Activated T-helper 1 cell treated with anti-CD3 and anti-CD28 coated beads, Interleukin-2, amount 50 U/mL, for 16 hours (primary cell): ENCODE results near the gene SDK1.

Experiments
- DNase-seq, 2 donors: peaks; one replicate each; pipeline ENCODE4 v3.0.0-alpha.2; 2020; ENCODE audit warnings: low read depth in 1 of 2, low spot score in 1 of 2

The SDK1 gene

DNA sequence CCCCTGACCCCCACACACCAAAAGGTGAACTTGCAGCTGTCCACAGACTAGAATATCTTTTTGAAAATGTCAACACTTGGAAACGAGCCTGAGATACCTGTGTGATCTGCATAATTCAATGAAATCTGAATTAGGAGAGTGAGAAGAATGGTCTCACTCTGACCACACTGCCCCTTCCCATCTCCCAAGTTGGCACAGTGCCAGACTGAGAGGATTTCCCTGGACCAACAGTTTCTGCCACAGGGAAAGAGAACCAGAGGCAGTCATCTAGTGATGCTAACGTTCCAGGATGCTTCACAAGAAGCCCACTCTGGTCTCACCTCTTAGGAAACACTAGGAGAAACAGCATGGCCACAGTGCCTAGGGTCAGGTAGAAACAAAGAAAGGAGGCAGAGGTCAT is 479.0 kb downstream of the SDK1 start:
- no peak for DNase-seq

DNA sequence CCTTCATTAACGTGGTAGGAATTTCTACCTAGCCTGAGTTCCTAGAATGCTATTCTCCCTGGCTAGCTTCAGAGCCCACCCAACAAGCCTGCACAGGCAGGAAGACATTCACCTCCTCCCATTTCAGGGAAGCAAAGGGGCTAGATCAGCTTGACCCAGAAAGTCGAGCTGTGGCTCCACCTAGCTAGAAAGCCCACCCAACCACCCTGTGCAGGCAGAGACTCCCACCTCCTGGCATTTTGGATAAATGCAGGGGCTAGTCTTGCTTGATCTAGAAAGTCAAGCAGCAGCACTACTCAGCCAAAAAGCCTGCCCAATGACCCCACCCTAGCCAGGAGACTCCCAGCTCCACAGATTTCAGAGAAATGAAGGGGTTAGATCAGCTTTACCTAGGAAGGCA is 479.5 kb downstream of the SDK1 start:
- no peak for DNase-seq

DNA sequence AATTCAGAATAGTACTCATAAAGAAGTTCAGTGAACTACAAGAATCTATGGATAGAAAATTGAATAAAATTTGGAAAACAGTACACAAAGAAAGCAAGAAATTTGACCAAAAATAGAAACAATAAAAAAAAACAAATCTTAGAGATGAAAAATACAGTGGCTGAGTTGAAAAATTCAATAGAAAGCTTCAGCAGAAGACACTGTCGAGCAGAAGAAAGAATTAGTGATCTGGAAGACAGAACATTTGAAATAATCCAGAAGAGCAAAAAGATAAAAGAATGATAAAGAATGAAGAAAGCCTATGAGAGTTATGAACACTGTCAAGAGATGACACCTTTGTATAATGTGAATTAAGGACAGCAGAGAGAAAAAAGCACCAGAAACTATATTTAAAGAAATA is 480.6 kb downstream of the SDK1 start:
- no peak for DNase-seq

DNA sequence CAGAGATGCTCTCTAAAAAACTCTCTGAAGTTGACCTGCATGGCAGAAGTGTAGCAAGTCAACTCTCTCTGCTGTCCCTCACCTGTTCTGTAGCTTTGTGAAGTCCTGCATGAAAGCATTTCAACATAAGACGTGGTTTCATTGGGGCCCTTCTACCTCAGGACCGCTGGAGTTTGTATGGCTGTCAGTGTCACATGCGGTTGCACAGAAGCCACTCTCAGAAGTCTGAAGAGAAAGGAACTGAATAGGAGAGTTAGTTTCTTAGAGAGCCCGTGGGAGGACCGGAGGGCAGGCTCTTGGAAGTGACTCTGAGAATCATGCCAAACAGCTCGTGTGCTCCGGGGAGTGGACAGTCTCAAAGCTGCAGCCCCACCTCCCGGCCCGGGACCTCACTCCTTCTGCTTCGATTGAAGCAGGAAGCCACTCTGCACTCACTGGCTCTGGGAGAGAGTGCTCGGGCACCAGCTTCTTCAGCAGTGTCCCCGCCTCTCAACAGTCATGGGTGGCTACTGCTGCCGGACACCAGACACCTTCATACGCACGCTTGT is 486.7 kb downstream of the SDK1 start:
- no peak for DNase-seq

DNA sequence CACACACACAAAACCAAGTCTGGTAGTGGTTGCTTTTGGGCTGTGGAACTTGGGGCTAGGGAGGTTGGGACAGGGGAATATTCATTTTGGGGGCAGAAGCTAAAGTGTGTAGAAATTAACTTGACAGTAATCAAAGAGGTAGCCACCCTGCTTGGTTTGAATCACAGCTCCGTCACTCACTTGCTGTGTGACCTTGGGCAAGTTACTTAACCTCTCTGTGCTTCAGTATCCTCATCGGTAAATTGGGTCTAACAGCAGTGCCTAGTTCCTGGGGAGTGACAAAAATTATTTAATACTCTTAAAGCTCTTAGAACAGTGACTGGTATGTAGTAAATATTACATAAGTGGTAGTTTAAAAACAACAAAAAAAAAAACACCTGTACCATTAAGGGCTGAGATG is 489.8 kb downstream of the SDK1 start:
- no peak for DNase-seq

DNA sequence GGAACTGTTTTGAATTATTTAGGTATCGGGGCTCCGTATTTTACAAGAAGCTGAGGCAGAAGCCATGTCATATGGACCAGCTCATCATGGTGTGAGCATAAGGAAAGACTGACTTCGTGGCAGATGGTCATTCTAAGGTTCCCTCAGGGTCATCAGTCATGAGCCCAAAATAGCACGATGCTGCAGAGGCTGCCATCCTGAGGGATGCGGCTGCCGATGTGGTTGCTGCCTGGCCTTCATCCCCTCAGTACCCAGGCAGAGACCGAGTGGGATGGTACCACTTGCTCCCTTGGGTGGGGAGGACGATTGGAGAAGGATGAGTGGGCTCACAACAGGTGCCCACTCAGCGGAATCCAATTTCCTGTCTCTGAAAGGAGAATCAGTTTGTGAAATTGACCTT is 490.3 kb downstream of the SDK1 start:
- no peak for DNase-seq

DNA sequence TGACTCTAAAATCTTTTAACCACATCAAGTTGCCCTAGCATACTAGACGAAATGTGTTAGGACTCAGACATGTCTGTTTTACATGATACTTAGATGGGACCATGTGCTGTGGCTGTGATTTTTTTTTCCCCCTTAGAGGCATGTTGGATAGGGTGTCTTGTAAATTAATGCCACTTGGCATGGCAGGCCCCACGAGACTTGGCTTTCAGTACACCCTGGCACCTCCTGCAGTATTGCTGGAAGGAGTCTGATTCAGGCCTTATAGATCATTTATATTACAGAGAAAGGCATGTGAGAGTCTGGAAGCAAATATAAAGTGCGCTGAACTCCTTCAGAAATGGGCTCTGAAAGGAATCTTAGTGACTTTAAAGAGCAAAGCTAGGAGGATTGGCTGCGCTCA is 494.1 kb downstream of the SDK1 start:
- DNase-seq: no peak

DNA sequence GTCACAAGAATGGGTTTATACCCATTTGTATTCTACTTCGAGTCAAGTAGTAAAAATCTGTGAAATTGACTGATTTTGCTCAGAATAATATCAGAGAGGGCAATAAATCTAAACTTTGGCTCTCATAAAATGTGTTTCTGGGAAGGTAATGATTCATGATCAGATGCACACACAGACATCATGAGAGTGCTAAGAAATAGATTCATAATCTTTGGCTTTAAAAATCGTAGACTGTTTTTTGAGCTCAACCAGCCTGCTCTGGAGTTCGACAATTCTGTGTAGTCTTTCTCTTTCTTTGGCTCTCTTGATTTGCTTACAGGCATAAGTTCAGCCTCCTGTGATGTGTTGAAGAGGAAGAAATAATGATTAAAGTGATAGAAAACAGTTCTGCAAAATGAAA is 494.7 kb downstream of the SDK1 start:
- DNase-seq: no peak

DNA sequence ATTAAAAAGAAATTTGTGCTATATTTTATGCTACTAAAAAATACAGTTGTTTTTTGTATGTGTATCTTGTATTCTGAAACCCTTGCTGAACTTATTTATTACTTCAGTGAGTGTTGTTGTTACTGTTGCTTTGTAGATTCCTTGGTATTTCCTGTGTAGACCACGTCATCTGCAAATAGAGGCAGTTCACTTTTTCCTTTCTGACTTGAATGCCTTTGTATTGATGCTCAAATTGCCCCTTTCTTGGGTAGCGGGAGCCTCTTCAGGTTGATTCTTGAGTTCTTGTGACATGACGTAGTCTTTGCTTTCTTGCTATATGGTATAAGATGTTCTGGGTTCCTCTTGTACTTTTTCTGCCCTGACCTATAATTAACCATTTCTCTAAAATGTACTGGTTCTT is 504.1 kb downstream of the SDK1 start:
- DNase-seq: no peak

DNA sequence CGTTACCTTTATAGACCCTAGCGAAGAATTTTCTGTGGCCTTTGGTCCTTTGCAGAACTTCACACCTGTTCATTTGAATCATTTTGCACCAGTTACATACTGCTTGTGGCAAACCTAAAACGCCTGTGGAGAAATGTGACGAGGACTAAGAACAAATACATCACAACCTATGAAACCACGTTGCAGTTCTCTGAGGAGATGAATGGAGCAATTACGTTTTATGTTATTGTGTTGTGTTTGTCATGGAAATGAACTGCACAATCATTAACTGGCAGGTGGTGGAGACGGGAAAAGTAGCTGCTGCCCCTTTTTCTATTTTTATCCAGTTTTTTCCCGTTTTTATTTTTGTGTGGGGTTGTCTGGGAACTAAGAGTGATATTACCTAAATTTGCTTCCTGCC is 505.5 kb downstream of the SDK1 start:
- DNase-seq: no peak

DNA sequence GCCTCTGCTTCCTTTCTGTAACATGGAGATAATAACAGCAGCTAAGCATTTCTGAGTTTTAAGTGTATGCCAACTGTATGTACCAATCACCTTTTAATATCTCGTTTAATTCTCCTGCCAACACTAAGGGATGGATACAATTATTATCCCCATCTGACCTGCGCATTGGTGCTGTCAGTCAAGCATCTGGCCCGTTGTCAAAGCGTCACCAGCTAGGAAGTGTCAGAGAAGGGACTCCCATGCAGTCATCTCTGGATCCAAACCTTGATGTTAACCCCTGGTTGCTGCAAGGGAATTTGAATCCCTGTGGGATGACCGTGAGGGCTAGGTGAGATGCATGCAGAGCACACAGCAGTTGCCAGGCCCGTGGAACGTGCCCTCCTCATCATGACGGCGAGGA is 506.8 kb downstream of the SDK1 start:
- no peak for DNase-seq

DNA sequence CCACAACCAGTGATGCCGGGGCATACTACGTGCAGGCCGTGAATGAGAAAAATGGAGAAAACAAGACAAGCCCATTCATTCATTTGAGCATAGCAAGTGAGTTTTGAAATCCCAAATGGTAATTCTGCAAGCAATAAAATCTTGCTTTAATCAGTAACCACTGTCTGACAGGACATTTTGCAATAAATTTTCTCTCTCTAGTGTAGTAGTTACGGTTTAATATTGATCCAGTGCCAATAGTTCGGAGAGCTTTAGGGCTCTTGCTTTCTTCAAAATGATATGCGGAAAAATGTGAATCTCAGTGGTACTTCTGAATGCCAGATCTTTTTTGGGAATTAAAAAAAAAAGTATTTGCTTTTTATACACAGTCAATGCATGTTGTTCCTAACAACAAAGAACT is 520.4 kb downstream of the SDK1 start:
- DNase-seq: no peak

DNA sequence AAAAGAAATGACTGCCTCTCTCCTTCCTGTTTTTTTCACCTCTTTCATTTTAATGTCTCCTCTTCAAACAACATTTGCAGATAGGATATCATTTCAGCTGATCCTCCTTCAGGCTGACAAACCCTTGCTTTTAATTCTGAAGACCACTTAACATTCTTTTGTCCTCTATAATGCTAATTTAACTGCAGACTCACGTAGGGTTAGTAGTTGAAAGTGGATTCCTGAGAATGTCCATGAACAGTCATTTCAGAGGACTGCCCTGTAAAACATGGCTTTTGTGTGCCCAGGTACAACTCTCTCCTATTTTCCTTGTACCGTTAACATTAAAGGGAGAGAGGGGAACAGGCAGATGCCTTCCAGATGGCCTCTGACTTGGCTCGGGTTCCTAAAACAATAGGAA is 524.4 kb downstream of the SDK1 start:
- DNase-seq: no peak

DNA sequence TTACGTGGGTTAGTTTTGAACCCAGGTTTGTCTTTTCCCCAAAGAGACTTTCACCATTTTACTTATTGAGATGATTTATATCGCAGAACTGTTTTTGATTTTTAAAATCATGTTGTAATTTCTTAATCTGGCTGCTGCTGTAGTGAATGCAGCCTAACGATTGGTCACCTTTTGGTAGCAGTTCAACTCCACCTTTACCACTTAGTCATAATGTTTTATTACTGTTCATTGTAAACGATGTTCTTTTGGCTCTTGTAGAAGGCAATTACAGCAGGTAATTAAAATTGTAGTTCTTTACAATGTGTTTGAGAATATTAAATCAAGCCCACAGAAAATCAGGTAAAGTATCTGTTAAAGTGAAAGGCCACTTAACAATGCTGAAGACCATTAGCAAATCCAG is 531.1 kb downstream of the SDK1 start:
- no peak for DNase-seq

DNA sequence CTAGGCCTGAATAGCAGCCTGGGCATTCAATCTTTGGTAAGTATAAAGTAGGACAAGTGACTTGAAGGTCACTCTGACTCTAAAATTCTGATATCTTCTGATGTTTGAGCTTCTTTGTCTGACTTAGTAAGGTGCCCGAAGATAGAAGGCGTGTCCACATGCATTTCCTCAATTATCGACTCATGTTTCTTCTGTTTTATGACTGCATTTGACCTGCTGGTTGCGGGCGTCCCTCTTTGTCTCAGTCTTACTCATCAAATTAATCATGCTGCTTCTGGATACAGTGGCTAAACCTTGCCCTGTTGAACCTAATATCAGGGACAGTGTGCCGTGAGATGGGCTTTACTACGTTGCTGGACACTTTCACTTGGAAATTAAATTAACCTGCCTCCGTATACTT is 534.1 kb downstream of the SDK1 start:
- DNase-seq: no peak

DNA sequence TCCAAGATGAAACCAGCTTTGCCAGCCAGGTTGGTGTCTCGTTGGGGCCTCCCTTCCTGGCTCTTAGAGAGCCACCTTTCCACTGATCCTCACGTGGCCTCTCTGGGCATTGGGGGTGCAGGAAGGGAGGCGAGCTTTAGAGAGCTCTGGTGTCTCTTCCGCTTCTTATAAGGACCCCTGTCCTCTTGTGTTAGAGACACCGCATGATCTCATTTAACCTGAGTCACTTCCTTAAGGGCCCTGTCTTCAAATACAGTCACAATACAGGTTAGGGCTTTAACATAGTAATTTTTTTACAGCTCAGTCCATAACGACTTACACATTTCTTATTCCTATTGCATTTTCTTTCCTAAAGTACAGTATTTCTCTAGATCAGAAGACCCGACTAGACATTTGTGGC is 535.8 kb downstream of the SDK1 start:
- no peak for DNase-seq

DNA sequence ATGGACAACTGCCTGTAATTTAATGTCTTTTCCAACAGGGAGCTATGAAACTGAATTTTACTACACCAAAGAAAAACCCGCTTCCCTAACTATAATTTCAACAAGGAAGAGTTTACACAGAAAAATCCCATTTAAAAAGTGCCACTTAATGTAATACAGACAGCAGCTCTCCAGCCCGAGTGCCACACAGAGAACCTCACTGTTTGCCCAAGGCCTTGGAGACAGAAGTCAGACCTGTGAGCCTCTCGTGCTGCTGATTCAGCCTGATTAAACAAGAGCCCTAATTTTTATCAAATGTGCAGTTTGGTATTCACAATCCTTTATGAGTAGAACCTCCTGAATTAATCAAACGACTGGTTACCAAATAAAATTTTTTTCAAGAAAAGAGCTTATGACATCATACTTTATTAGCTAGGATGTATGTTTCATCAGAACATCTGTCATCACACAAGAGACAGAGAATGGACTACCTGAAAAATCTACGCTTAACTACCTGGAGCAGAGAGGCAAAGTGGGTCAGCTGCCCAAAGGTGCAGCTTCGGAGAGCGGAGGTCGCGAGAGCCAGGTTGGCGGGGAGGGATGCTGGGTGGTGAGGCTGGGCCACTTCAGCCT is 543.6 kb downstream of the SDK1 start:
- no peak for DNase-seq

DNA sequence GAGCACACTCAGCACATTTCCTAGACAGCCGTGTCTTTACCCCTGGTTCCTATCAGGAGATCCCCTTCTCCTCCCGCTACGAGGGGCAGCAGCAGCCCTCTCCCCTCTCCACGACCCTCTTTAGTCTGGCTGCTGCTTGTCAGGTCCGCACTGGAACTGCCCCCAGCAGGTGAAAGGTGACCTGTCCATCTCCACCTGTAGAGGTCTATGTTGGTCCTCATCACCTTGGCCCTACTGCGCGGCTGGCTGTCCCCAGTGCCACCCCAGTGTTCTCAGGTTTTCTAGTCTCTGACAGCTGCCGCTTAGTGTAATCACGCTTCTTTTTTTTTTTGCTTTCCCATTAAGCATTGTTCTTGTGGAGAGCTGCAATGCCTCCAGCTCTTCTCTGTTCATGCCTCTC is 545.7 kb downstream of the SDK1 start:
- no peak for DNase-seq

DNA sequence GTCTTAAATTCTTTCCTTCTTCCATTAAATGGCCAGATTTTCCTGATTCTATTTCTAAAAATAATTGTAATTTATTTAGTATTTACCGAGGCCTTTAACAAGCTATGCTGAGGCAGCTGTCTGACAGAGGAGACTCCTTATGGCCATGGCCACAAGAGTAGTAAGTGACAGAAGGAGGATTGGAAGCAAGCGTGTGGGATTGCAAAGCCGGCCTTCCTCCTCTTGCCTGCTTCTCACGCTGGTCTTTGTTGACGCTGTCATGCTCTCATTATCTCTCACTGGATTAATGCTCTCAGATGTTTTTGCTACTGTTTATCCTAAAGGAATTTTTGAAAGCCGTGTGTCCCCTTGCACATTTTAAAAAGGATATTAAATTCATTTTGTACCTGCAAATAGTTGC is 546.3 kb downstream of the SDK1 start:
- no peak for DNase-seq

DNA sequence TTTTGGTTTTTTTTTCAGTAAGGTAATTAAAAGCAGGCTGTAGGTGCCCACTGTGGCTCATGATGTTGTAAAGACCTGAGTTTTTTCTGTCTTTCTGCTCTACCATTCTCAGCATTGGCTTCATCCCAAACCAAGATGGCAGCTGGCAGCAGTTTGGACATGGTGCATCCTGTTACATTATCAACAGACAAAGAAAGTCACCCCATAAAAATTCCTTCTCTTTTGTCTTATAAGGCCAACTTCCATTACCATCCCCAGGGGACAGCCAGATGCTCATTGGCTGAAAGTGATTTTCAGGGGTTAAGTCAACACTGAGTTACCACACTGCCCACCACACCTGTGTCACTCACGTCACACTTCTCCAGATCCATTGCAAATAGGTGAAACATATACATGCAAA is 558.4 kb downstream of the SDK1 start:
- no peak for DNase-seq

DNA sequence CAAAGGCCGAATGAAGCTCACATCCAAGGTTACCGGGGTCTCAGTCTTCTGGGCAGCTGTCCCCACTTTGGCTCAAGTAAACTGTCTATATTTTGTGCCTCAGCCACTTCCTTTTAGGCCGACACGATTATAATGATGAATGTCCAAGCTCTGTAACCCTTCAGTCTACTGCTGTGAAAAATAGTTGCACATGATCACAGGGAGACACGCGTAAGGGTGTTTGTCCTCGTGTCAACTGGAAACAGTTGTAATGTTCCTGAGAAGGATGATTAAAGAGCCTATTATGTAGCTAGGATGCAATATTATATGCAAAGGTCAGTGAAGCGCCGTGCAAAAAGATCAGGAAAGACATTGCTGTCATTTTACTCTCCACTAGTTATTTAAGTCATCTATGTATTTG is 559.9 kb downstream of the SDK1 start:
- DNase-seq: no peak

DNA sequence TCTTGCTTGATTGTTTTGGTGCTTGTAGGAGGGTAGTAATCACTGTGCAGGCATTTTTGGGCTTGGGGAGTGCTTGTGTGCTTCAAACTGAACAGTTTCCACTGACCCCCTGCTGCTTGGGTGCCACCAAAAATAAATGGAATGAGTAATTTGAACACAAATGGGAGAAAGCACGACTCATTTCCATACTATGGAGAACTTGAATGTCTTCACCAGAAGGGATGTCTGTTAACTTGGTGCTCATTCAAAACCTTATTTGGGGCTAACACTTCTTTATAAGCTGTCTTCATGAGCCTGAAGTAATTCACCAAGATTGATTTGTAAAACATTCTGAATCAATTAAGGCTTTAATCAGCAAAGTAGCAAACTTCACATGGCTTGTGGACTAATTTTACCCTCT is 560.3 kb downstream of the SDK1 start:
- no peak for DNase-seq

DNA sequence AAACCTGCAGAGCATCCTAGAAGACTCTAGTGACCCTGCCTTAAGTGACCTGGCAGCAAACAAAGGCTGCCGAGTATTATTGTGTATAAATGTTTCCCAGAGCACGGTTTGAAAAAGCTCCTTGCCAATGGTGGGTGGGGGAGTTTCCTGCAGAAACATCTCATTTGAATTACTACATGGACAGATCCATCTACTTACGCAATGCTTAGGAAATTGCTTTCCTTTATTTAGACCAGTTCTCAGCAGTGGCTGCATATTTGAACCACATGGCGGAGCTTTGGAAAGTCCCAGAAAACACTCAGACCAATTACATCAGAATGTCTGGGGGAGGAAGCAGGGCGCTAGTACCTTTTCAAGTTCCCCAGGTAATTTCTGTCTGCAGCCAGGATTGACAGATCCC is 560.9 kb downstream of the SDK1 start:
- DNase-seq: no peak

DNA sequence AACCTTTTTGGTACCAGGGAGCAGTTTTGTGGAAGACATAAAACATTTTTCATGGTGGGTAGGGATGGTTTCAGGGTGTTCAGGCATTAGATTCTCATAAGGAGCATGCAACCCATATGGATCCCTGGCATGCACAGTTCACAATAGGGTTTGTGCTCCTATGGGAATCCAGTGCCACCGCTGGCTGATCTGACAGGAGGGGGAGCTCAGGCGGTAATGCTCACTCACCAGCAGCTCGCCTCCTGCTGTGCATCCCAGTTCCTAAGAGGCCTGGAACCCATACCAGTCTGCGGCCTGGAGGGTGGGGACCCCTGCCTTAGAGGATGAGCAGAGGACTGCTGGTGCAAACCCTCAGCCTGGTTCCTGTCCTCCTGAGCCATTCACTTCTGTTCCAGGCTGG is 561.7 kb downstream of the SDK1 start:
- DNase-seq: no peak
